Breast epithelium (tissue), 3 donors: ENCODE results near the gene APBB2.

ENCODE experiments used
- CTCF ChIP-seq, 3 donors: fragments of 450-650 bp; IDR thresholded peaks; one replicate each; pipeline ENCODE4 v1.5.1; 2016 to 2017; ENCODE audit warnings: antibody characterized with exemption in 3 of 3, mild to moderate bottlenecking in 3 of 3, moderate library complexity in 3 of 3
- POLR2A ChIP-seq: fragments of 450-650 bp; IDR thresholded peaks from one replicate; pipeline ENCODE4 v1.6.1; 2016; ENCODE audit warnings: antibody characterized with exemption, mild to moderate bottlenecking, moderate library complexity

GRCh38 chr4:41262198-41262597, 47.9 kb upstream of the APBB2 start:
- TF ChIP-seq CTCF (IDR thresholded peaks at IDR 0.05) (no peak), POLR2A (no peak)
